EH (cell line): Measurements from ENCODE around the gene L3HYPDH.
A peak's percentile ranks its signal among the peaks of the same experiment; 100 is the strongest.

Source experiments
- DNase-seq: peaks from one replicate; pipeline ENCODE4 v3.0.0-alpha.2; 2015; ENCODE audit warnings: low read depth

The L3HYPDH gene

DNA sequence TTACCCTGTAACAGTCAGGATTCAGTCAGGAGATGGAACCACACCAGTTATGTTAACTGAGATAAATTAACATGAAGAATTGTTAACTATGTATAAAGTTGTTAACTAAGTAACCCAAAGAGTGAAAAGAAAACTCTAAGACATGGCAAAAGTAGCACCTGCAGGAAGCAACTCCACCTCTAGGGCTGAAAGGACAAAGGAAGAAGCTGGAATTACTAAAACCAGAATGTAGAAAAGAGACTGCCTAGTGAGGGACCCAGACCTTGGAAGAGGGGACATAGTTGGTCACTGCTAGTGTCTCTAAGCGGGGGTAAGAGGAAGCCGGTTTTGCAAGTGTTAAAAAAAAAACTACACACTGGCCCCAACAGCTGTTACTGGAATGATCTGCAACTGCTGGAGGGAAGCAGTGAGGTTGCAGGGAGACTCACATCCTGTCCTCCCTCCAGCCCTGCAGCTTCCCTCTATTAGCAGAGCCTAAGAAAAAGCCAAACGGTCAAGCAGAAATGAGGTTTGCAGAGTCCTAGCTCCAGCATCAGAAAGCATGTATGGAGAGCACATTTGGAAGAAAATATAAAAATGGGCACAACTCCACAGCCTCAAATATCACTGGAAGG, 58.8 kb downstream of the L3HYPDH start:
- peak; percentile 69 for DNase-seq

DNA sequence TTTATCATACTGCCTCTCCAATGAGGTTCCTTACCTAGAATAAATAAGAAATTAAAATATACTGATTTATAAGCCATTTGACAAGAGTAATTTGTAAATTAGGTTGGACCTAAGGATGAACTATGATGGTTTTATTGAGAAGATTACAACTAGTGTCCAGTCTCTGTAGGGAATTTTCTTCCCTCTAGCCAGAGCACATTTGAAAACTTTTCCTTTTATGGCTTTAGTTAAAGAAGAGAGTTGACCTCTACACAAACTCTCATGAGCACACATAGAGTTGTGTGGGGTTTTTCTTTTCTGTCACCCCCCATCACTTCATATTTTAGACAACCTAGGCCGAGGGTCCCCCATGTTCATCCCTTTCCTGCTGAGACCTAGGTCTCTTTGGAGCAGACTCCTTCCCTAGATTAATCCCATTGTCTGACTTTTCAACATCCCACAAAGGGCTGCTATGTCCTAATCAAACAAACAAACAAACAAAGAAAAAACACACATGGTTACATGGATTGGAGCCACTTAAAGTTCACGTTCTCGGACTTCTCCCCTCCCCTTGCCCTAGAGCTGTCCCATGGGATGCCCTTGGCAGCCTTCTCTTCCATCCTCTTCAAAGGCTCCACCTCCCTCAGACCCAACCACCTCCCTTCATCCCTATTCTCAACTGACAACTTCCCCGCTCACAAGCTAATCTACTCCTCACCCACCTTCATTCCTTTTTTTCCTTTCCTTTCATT, 59.7 kb downstream of the L3HYPDH start:
- DNase-seq, result no peak
